PC-3 (cell line): ENCODE measurements around the gene IL36G. TPM values are rescaled to one million over a fixed set of nuclear protein-coding genes. Genes with fewer than 3 reads are reported as not detected.

Experiments
- ATAC-seq: fragments of 200-7000 bp; cut with Tn5 transposase; 2 replicates; pipeline ENCODE4 v1.9.1; 2020; ENCODE audit warnings: mild to moderate bottlenecking, moderate library complexity
- BruUV-seq: library from RNA; stranded (reverse); fragments of 400-500 nt; replicated peaks from 2 replicates; lab custom pipeline; 2021; lab: Mats Ljungman, UMichigan
- CTCF ChIA-PET: fragments of 300-600 bp; sonication (Branson Sonifier 250); formaldehyde crosslinking; loops from one replicate; lab custom pipeline; 2022; ENCODE audit warnings: antibody characterized with exemption; lab: Charles Lee
- POLR2A ChIA-PET: fragments of 300-600 bp; sonication (Branson Sonifier 250); formaldehyde crosslinking; loops from one replicate; lab custom pipeline; 2022; ENCODE audit warnings: antibody characterized with exemption; ENCODE audit not compliant: unreplicated experiment; lab: Charles Lee
- DNase-seq: peaks from one replicate; pipeline ENCODE4 v3.0.0-alpha.2; 2015
- H2AFZ ChIP-seq: fragments of 300-600 bp; sonication (generic); 2 replicates; pipeline ENCODE4 v1.6.0; 2016; ENCODE audit warnings: antibody characterized with exemption, low read length
- H3F3A ChIP-seq: fragments of 300-600 bp; sonication (generic); one replicate; pipeline ENCODE4 v1.6.0; 2017; ENCODE audit warnings: antibody characterized with exemption, low read length, control low read depth, mild to moderate bottlenecking; ENCODE audit not compliant: unreplicated experiment
- H3K27ac ChIP-seq: fragments of 300-600 bp; sonication (generic); 2 replicates; pipeline ENCODE4 v1.5.1; 2016; ENCODE audit warnings: mild to moderate bottlenecking, low read length
- H3K27me3 ChIP-seq: fragments of 300-600 bp; sonication (generic); 2 replicates; pipeline ENCODE4 v1.6.1; 2016; ENCODE audit warnings: low read length, mixed read lengths
- H3K36me3 ChIP-seq: fragments of 300-600 bp; sonication (generic); 2 replicates; pipeline ENCODE4 v1.6.1; 2016; ENCODE audit warnings: low read depth, mixed run types, low read length, mixed read lengths
- H3K4me1 ChIP-seq: fragments of 300-600 bp; sonication (generic); 2 replicates; pipeline ENCODE4 v1.5.1; 2016; ENCODE audit warnings: low read length; ENCODE audit not compliant: insufficient read depth
- H3K4me2 ChIP-seq: fragments of 300-600 bp; sonication (generic); 2 replicates; pipeline ENCODE4 v1.6.0; 2016; ENCODE audit warnings: low read length
- H3K4me3 ChIP-seq: fragments of 300-600 bp; sonication (generic); 2 replicates; pipeline ENCODE4 v1.5.1; 2016; ENCODE audit warnings: mild to moderate bottlenecking, low read length, mixed read lengths
- H3K79me2 ChIP-seq: fragments of 300-600 bp; sonication (generic); 2 replicates; pipeline ENCODE4 v1.6.1; 2017; ENCODE audit warnings: low read length, mixed read lengths
- H3K9ac ChIP-seq: fragments of 300-600 bp; sonication (generic); 2 replicates; pipeline ENCODE4 v1.6.0; 2016; ENCODE audit warnings: mild to moderate bottlenecking, low read length
- H3K9me2 ChIP-seq: fragments of 300-600 bp; sonication (generic); replicated peaks from 2 replicates; pipeline ENCODE4 v1.6.1; 2016; ENCODE audit warnings: mixed run types, low read length, mixed read lengths
- H3K9me3 ChIP-seq: fragments of 300-600 bp; sonication (generic); 2 replicates; pipeline ENCODE4 v1.6.1; 2016; ENCODE audit warnings: low read length, mixed read lengths
- H4K20me1 ChIP-seq: fragments of 300-600 bp; sonication (generic); 2 replicates; pipeline ENCODE4 v1.6.1; 2016; ENCODE audit warnings: low read length, mixed read lengths
- EZH2 ChIP-seq: fragments of 300-600 bp; sonication (generic); IDR thresholded peaks from one replicate; pipeline ENCODE4 v1.6.1; 2017; ENCODE audit warnings: antibody characterized with exemption, mild to moderate bottlenecking, low read length; ENCODE audit not compliant: unreplicated experiment
- EZH2phosphoT487 ChIP-seq: fragments of 300-600 bp; sonication (generic); IDR thresholded peaks from 2 replicates; pipeline ENCODE4 v1.6.1; 2018; ENCODE audit warnings: mild to moderate bottlenecking, antibody characterized with exemption, low read length, borderline replicate concordance
- intact Hi-C: fragments of 100-400 bp; cut with micrococcal nuclease; formaldehyde crosslinking; loops from 2 replicates; pipeline ENCODE4 v1.9.0; 2023
- total RNA-seq: library from RNA; depleted of rRNA; stranded (reverse); fragments of >200 nt; gene quantifications from 2 replicates; pipeline ENCODE4 v1.2.3, GENCODE V29; 2014
- TF ChIP-seq, protein P1 (sequence below): fragments of 300-600 bp; sonication (generic); conservative IDR thresholded peaks from 2 replicates; pipeline ENCODE4 v1.5.1; 2017; ENCODE audit warnings: antibody characterized with exemption, low read depth, mild to moderate bottlenecking, low read length

IL36G gene
- total RNA-seq, 1 experiment from 2014 or later = 0.62 TPM

DNA sequence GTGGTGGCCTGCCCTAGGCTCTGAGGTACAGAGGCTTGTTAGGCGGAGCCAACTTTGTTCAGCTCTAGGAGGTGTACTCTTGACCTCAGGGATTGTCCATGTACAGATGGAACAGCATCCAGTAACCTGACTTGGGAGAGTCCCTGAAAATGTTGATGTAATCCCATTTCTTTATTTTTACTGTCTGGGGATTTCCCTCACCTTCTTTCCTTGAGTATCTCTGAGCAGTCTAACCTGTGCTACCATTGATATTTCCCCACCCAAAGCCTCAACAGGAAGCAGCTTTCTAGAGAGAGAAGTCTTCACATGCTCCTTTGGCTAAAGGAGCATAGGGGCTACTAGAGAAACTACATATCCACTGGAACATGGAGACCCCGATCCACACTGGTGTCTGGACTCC is 37.8 kb downstream of the IL36G start:
- Histone ChIP-seq H3K27me3 (0 out of 2 replicates have a peak, but pooled peaks cover 4% of the 10 kb centered on the region), H3K27ac (no peak overlapping the region), H4K20me1 (no peaks in the 10 kb centered on the region), H3K9me3 (no peaks in the 10 kb centered on the region), H3K9me2 (0 out of 2 replicates have a peak, but pooled peaks cover 4% of the 10 kb centered on the region), H3K36me3 (no peaks in the 10 kb centered on the region), H3F3A (no peaks in the 10 kb centered on the region), H3K4me3 (no peak overlapping the region), H3K4me2 (no peak overlapping the region), H3K4me1 (no peaks in the 10 kb centered on the region), H2AFZ (no peak overlapping the region), H3K79me2 (no peaks in the 10 kb centered on the region), H3K9ac (no peak overlapping the region)
- intact Hi-C loops = no loop called here
- no peak for DNase-seq
- no TSS peak for BruUV-seq
- no peak for ATAC-seq
- no peak for TF ChIP-seq EZH2
- TF ChIP-seq, protein P1, sequence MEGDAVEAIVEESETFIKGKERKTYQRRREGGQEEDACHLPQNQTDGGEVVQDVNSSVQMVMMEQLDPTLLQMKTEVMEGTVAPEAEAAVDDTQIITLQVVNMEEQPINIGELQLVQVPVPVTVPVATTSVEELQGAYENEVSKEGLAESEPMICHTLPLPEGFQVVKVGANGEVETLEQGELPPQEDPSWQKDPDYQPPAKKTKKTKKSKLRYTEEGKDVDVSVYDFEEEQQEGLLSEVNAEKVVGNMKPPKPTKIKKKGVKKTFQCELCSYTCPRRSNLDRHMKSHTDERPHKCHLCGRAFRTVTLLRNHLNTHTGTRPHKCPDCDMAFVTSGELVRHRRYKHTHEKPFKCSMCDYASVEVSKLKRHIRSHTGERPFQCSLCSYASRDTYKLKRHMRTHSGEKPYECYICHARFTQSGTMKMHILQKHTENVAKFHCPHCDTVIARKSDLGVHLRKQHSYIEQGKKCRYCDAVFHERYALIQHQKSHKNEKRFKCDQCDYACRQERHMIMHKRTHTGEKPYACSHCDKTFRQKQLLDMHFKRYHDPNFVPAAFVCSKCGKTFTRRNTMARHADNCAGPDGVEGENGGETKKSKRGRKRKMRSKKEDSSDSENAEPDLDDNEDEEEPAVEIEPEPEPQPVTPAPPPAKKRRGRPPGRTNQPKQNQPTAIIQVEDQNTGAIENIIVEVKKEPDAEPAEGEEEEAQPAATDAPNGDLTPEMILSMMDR = no peak
- TF ChIP-seq EZH2phosphoT487 = no peak
- POLR2A ChIA-PET = no interaction called here
- CTCF ChIA-PET = no interaction called here

DNA sequence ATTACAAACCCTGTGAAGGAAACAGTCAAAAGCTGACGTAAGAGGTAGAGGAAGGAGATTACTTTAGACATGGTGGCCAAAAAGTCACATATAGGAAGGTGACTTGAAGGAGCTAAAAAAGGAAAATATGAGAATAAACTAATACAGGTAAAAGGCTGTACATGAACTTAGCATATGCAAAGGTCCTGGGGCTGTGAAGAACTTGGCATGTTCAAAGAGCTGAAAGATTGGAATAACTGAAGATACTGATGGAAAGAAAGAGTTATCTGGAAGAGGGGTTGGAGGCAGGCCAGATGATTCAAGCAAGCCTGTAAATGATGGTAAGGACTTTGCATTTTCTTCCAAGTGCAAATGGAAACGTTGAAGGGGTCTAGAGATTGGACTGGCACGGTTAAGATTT is 40.7 kb downstream of the IL36G start:
- H3K9me2 ChIP-seq = 0 out of 2 replicates have a peak, but pooled peaks cover 4% of the 10 kb centered on the region
- no peaks in the 10 kb centered on the region for H3K9me3 ChIP-seq
- BruUV-seq = no TSS peak
- 0 out of 2 replicates have a peak, but pooled peaks cover 4% of the 10 kb centered on the region for H3K27me3 ChIP-seq
- no peak overlapping the region for H3K4me2 ChIP-seq
- no peaks in the 10 kb centered on the region for H4K20me1 ChIP-seq
- H3K27ac ChIP-seq = no peak overlapping the region
- no peaks in the 10 kb centered on the region for H3K36me3 ChIP-seq
- ATAC-seq = no peak
- ChIA-PET CTCF (no interaction called here), POLR2A (no interaction called here)
- TF ChIP-seq EZH2phosphoT487 (no peak), EZH2 (no peak)
- TF ChIP-seq, protein P1 = no peak
- H3F3A ChIP-seq = no peaks in the 10 kb centered on the region
- no peaks in the 10 kb centered on the region for H3K79me2 ChIP-seq
- no peak overlapping the region for H3K9ac ChIP-seq
- no peaks in the 10 kb centered on the region for H3K4me1 ChIP-seq
- no peak overlapping the region for H3K4me3 ChIP-seq
- intact Hi-C loops = no loop called here
- DNase-seq = no peak
- no peak overlapping the region for H2AFZ ChIP-seq

DNA sequence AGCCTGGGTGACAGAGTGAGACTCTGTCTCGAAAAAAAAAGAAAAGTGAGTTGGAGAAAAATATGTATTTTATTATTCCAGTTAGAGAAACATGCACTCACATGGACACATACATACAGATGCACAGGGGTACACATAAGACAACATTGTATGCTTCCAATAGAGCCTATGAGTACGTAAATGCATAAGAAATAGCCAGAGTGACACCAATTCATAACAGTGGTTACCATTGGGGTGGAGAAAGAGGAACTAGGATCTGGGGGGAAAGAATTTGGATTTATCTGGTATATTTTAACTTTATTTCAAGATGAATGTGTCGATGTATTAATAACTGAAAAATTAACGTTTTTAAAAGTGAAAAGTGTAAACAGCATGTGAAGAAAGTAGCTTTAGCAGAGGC is 43.5 kb downstream of the IL36G start:
- H3K27ac ChIP-seq = no peak overlapping the region
- H3K9me2 ChIP-seq = 0 out of 2 replicates have a peak, but pooled peaks cover 4% of the 10 kb centered on the region
- POLR2A ChIA-PET = no interaction called here
- no peak overlapping the region for H3K9ac ChIP-seq
- H3F3A ChIP-seq = no peaks in the 10 kb centered on the region
- H2AFZ ChIP-seq = no peak overlapping the region
- H3K27me3 ChIP-seq = peaks cover 19% of the 10 kb centered on the region; the same call in 1 of the 2 replicates
- no peak overlapping the region for H3K4me2 ChIP-seq
- H3K4me1 ChIP-seq = no peaks in the 10 kb centered on the region
- CTCF ChIA-PET = no interaction called here
- H3K79me2 ChIP-seq = no peaks in the 10 kb centered on the region
- no TSS peak for BruUV-seq
- intact Hi-C loops = no loop called here
- TF ChIP-seq, protein P1 = no peak
- TF ChIP-seq EZH2phosphoT487 (no peak), EZH2 (no peak)
- H3K36me3 ChIP-seq = no peaks in the 10 kb centered on the region
- DNase-seq (no peak), ATAC-seq (no peak)
- H3K9me3 ChIP-seq = no peaks in the 10 kb centered on the region
- H4K20me1 ChIP-seq = no peaks in the 10 kb centered on the region
- no peak overlapping the region for H3K4me3 ChIP-seq
